LNCaP clone FGC (cell line): Measurements from ENCODE around the gene PAK4.
A peak's percentile ranks its signal among the peaks of the same experiment; 100 is the strongest.

ENCODE experiments used
- DNase-seq: peaks from one replicate; pipeline ENCODE4 v3.0.0-alpha.2; 2011; ENCODE audit warnings: low read depth
- H3K4me3 ChIP-seq: 2 replicates; pipeline ENCODE4 v1.5.1; 2011; ENCODE audit warnings: mild to moderate bottlenecking, low read depth, low read length, control low read depth
- CTCF ChIP-seq: IDR thresholded peaks from 2 replicates; pipeline ENCODE4 v1.5.1; 2012; ENCODE audit warnings: mild to moderate bottlenecking; ENCODE audit not compliant: control insufficient read depth, insufficient read depth; ENCODE audit errors: extremely low read depth

Gene PAK4

GRCh38 chr19:39125554-39126311 is at the start of gene PAK4:
TSS of gene PAK4 (plus strand) at chr19:39125786. CDS start at chr19:39169554, 43,768 bp downstream.
- DNase-seq, result peak; percentile 93

GRCh38 chr19:39077323-39077722 is 48.3 kb upstream of the PAK4 start:
- H3K4me3 ChIP-seq, result no peak overlapping the region
- DNase-seq, result no peak
- no peak for TF ChIP-seq CTCF

More at GRCh38 chr19:39125554-39126311, at the start of gene PAK4:
- peak within 1 kb of the TSS; percentile 98 for H3K4me3 ChIP-seq
- no peak for TF ChIP-seq CTCF

- DNase-seq, result no peak
- no peak overlapping the region for H3K4me3 ChIP-seq
- no peak for TF ChIP-seq CTCF
Observed at GRCh38 chr19:39078436-39079200, 47.0 kb upstream of the PAK4 start.

- no peak overlapping the region for H3K4me3 ChIP-seq
- DNase-seq, result no peak
- TF ChIP-seq CTCF, result no peak
Observed at GRCh38 chr19:39080431-39080830, 45.2 kb upstream of the PAK4 start.

GRCh38 chr19:39082167-39082566 is 43.4 kb upstream of the PAK4 start:
- no peak for TF ChIP-seq CTCF
- no peak for DNase-seq
- no peak overlapping the region for H3K4me3 ChIP-seq

GRCh38 chr19:39082745-39083598 is 42.6 kb upstream of the PAK4 start:
- TF ChIP-seq CTCF, result no peak
- H3K4me3 ChIP-seq, result no peak overlapping the region
- DNase-seq, result no peak
